Transverse colon (tissue), 3 donors: ENCODE measurements around the gene PLD4.
"Not testable (repeated sequence)": the region's sequence is repeated elsewhere in the genome, so short reads cannot be mapped to it uniquely, and the experiment has no call there.

Experiments
- CTCF ChIP-seq, 5 experiments: fragments of 200-600 bp in 3 of 5; fragments of 450-650 bp in 2 of 5; sonication (generic) in 3 of 5; IDR thresholded peaks; 1 replicate in 2 of 5; 2 replicates in 3 of 5; pipeline ENCODE4 v1.5.1; 2016 to 2017; ENCODE audit warnings: antibody characterized with exemption in 5 of 5, inconsistent platforms in 3 of 5, mild to moderate bottlenecking in 2 of 5, moderate library complexity in 1 of 5
- POLR2A ChIP-seq: fragments of 450-650 bp; IDR thresholded peaks from one replicate; pipeline ENCODE4 v1.6.1; 2016; ENCODE audit warnings: antibody characterized with exemption, mild to moderate bottlenecking, moderate library complexity

GRCh38 chr14:104947201-104947600 is 22.5 kb downstream of the PLD4 start:
- not testable (repeated sequence) for TF ChIP-seq CTCF (IDR thresholded peaks at IDR 0.05); POLR2A
